Measurements from ENCODE around the gene DKK3. TPM values are rescaled to one million over a fixed set of nuclear protein-coding genes. Genes with fewer than 3 reads are reported as not detected.

Gene DKK3
- total RNA-seq, 2 experiments from 2014 or later: 8.1 to 12.0 TPM

DNA sequence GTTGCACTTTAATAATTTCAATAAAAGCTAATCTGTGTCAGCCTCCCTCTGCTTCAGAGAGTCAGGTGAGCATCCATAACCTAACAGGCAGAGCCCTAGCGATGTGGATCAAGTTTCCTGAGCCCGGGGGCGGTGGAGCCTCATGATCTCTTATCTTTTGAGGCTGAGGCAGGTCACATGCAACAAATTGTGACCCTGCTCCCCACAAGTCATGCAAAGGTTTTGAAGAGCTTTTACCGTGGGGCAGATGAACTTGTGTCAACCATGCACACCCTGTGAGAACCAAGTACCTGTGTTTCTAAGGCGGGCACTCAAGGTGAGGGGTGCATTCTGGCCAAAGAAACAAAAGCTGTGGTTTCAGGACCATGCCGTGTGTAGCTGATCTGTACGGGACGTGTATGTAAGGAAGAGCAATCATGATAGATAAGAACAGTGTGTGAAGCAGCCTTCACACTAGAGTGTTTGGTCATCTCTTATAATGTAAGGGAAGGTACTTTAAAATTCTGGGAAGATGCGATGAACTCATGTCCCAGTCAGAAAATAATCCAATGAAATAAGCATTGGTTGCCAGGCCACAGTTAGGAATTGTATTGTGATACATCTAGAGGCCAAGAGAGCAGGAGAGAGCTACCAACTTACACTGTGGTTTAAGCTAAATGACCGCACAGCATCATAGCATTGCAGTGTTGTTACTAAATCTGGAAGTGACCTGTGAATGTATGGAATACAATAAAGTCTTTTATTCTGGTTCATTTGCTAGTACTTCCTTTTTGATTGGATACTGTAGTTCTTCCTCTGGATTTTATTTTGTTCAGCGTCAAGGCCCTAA is 49.8 kb downstream of the DKK3 start:
- Mint-ChIP-seq H3K4me1 (peaks cover 33% of the 10 kb centered on the region), H3K9me3 (no peaks in the 10 kb centered on the region), H3K36me3 (peaks cover 20% of the 10 kb centered on the region), H3K27ac (no peak overlapping the region), H3K4me3 (no peak overlapping the region), H3K27me3 (no peaks in the 10 kb centered on the region)
- ATAC-seq (ENCODE audit: low read depth) (no peak), DNase-seq (no peak)
- POLR2A ChIA-PET: no interaction called here

DNA sequence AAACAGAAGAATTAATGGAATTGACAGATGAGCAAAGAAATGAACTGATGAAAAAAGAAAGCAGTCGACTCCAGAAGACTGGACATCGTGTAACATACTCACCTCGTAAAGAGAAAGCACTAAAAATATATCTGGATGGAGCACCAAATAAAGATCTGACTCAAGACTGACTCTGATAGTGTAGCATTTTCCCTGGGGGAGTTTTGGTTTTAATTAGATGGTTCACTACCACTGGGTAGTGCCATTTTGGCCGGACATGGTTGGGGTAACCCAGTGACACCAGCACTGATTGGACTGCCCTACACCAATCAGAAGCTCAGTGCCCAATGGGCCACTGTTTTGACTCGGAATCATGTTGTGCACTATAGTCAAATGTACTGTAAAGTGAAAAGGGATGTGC is 52.4 kb downstream of the DKK3 start:
- ATAC-seq (ENCODE audit: low read depth): no peak
- Mint-ChIP-seq H3K27me3 (no peaks in the 10 kb centered on the region), H3K4me1 (peaks cover 25% of the 10 kb centered on the region), H3K27ac (no peak overlapping the region), H3K36me3 (peaks cover 27% of the 10 kb centered on the region), H3K4me3 (no peak overlapping the region), H3K9me3 (no peaks in the 10 kb centered on the region)
- POLR2A ChIA-PET: no interaction called here
- no peak for DNase-seq

DNA sequence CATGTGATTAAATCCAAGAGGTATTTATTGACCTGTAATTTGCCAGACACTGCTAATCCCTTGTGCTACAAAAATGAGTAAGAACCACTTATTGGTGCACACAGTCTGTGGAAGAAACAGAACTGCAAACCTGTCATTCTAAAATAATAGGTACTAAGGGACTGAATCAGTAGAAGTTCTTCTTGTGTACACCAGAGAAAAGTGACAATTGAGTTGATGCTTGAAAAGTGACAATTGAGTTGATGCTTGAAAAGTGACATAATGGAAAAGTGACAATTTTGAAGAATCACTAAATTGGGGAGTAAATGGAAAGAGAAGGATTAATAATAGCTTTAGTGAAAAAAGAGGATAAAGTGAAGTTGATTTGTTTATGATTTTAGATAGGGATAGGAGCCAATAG is 56.4 kb downstream of the DKK3 start:
- no peak overlapping the region for H3K27ac Mint-ChIP-seq
- H3K4me3 Mint-ChIP-seq: no peak overlapping the region
- ATAC-seq (ENCODE audit: low read depth) (no peak), DNase-seq (no peak)
- peaks cover 4% of the 10 kb centered on the region for H3K4me1 Mint-ChIP-seq
- H3K27me3 Mint-ChIP-seq: no peaks in the 10 kb centered on the region
- H3K36me3 Mint-ChIP-seq: peaks cover 25% of the 10 kb centered on the region
- POLR2A ChIA-PET: no interaction called here
- H3K9me3 Mint-ChIP-seq: no peaks in the 10 kb centered on the region

DNA sequence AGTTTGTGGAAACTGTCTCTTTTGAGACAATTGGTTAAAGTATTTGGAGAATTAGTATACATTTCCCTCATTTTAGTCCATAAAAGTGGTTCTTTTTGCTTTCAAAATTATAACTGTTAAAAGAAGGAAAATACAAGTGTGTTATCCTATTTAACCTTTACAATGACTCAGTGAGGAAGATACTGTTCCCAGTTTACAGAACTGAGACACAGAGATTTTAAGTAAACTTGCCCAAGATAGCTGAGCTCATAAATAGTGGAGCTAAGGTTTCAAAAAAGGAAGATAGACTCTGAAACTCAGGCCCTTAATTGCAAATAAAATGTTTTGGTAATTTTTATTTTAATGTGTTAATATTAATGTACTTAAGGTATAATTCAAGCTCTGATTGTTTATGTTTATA is 58.9 kb downstream of the DKK3 start:
- Mint-ChIP-seq H3K36me3 (peaks cover 13% of the 10 kb centered on the region), H3K27ac (no peak overlapping the region), H3K4me3 (no peak overlapping the region), H3K27me3 (no peaks in the 10 kb centered on the region), H3K9me3 (no peaks in the 10 kb centered on the region), H3K4me1 (peaks cover 4% of the 10 kb centered on the region)
- ATAC-seq (ENCODE audit: low read depth): no peak
- DNase-seq: no peak
- POLR2A ChIA-PET: no interaction called here

DNA sequence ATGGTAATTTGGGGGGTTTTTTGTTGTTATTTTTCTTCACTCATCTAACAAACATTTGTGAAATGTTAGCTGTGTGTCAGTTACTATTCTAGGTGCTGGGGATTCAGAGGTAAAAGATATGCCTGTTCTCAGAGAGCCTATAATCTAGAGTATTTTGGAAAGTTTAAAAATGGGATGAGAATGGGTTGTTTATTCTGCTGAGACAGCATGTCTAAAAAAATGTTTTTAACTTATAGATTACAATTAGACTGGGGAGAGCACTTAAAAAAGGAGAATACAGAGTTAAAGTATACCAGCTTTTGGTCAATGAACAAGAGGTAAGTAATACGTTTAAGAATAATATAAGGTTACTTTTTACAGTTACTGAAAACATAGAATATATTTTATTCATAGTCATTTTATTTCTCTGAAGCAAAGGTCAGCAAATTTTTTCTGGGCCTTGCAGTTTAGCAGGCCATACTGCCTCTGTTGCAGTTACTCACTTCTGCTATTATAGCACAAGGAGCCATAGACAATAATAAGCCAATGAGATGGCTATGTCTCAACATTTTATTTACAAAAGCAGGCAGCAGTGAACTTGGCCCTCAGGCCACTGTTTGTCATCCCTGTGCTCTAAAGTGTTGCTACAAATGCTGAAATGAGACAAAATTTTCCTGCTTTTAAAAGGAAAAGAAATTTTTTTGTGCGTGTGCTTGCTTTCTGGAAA is 60.0 kb downstream of the DKK3 start:
- Mint-ChIP-seq H3K27me3 (no peaks in the 10 kb centered on the region), H3K9me3 (no peaks in the 10 kb centered on the region), H3K36me3 (peaks cover 13% of the 10 kb centered on the region), H3K4me3 (no peak overlapping the region), H3K4me1 (peaks cover 4% of the 10 kb centered on the region), H3K27ac (no peak overlapping the region)
- ATAC-seq (ENCODE audit: low read depth): no peak
- POLR2A ChIA-PET: no interaction called here
- DNase-seq: no peak

DNA sequence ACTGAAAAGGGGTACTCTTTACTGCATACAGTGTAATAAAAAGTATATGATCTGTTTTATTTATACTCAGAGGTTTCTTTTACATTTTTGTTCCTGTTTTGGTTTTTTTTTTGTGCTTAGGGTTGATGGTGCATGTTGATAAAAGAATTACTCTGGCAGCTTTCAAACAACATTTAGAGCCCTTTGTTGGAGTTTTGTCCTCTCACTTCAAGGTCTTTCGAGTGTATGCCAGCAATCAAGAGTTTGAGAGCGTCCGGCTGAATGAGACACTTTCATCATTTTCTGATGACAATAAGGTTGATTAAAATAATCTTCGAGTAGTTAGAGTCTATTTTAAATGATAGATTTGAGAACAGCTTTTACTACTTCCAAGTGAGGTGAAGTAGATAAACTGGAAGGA is 60.6 kb downstream of the DKK3 start:
- Mint-ChIP-seq H3K27ac (no peak overlapping the region), H3K9me3 (no peaks in the 10 kb centered on the region), H3K4me3 (no peak overlapping the region), H3K27me3 (no peaks in the 10 kb centered on the region), H3K36me3 (peaks cover 14% of the 10 kb centered on the region), H3K4me1 (peaks cover 4% of the 10 kb centered on the region)
- ATAC-seq (ENCODE audit: low read depth) (no peak), DNase-seq (no peak)
- POLR2A ChIA-PET: no interaction called here

DNA sequence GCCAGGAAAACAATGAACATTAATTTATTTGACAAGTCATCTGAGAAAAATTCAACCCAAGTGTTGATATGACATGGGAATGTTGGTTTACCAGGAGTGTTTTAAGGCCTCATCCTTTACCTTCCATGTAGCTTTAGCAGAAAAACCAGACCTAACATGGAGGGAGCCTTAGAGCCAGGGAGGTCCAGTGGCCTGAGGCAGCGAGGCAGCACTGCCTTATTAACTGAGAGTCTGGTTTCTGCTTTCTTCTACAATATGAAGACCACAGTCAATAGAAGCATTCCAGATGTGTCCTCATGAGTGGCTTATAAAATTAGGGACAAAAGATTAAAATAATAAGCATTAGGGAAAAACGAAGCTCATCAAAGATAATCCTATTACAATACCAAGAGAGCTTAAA is 61.5 kb downstream of the DKK3 start:
- POLR2A ChIA-PET: no interaction called here
- Mint-ChIP-seq H3K4me3 (no peak overlapping the region), H3K36me3 (peaks cover 11% of the 10 kb centered on the region), H3K9me3 (no peaks in the 10 kb centered on the region), H3K4me1 (no peaks in the 10 kb centered on the region), H3K27me3 (no peaks in the 10 kb centered on the region), H3K27ac (no peak overlapping the region)
- no peak for DNase-seq
- no peak for ATAC-seq (ENCODE audit: low read depth)

DNA sequence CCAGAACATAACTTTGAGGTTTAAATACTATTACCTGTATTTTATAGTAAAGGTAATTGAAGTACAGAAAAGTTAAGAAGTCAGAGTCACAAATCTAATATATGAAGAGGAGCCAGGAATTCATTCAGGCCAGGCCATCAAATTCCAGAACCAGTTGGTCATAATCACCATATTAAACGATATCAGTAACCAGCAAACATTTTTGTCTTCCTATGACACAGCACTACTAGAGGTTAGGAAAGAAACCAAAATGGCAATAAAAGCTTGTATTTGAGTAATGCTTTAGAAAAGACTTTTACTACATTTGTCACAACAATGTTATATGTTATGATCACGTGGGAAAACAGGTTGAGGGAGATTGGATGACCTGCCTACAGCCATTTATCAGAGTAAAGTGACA is 62.2 kb downstream of the DKK3 start:
- no peak overlapping the region for H3K4me3 Mint-ChIP-seq
- H3K9me3 Mint-ChIP-seq: no peaks in the 10 kb centered on the region
- peaks cover 11% of the 10 kb centered on the region for H3K36me3 Mint-ChIP-seq
- ATAC-seq (ENCODE audit: low read depth): no peak
- H3K27ac Mint-ChIP-seq: no peak overlapping the region
- DNase-seq: no peak
- no peaks in the 10 kb centered on the region for H3K27me3 Mint-ChIP-seq
- POLR2A ChIA-PET: no interaction called here
- H3K4me1 Mint-ChIP-seq: no peaks in the 10 kb centered on the region

DNA sequence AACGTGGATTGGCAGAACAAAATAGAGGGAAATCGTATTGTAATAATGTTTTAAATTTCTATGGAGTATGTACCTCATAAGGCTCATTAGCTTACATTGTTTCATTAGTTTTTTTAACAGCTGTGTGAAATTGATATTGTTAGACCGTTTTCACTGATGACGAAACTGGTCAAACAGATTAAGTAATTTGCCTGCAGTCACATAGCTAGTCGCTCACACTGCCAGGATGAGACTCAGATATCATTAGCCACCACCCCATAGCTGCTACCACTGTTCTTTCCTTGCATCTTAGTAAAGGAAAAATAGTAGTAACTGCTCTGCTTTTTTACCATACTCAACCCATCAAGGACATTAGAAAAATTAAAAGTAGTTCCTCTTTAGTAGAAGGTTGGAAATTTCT is 64.0 kb downstream of the DKK3 start:
- Mint-ChIP-seq H3K27ac (no peak overlapping the region), H3K9me3 (no peaks in the 10 kb centered on the region), H3K4me3 (no peak overlapping the region)

DNA sequence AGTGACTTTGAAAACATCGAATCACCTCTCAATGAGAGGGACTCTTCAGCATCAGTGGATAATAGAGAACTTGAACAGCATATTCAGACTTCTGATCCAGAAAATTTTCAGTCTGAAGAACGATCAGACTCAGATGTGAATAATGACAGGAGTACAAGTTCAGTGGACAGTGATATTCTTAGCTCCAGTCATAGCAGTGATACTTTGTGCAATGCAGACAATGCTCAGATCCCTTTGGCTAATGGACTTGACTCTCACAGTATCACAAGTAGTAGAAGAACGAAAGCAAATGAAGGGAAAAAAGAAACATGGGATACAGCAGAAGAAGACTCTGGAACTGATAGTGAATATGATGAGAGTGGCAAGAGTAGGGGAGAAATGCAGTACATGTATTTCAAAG is 65.8 kb downstream of the DKK3 start:
- POLR2A ChIA-PET: no interaction called here
- H3K4me1 Mint-ChIP-seq: no peaks in the 10 kb centered on the region
- H3K27ac Mint-ChIP-seq: no peak overlapping the region
- H3K9me3 Mint-ChIP-seq: no peaks in the 10 kb centered on the region
- DNase-seq (no peak), ATAC-seq (ENCODE audit: low read depth) (no peak)
- no peak overlapping the region for H3K4me3 Mint-ChIP-seq
- peaks cover 16% of the 10 kb centered on the region for H3K36me3 Mint-ChIP-seq
- H3K27me3 Mint-ChIP-seq: no peaks in the 10 kb centered on the region

More for the DNA sequence above, 64.0 kb downstream of the DKK3 start:
- H3K36me3 Mint-ChIP-seq: peaks cover 12% of the 10 kb centered on the region
- POLR2A ChIA-PET: no interaction called here
- ATAC-seq (ENCODE audit: low read depth): no peak
- no peaks in the 10 kb centered on the region for H3K27me3 Mint-ChIP-seq
- no peak for DNase-seq
- H3K4me1 Mint-ChIP-seq: no peaks in the 10 kb centered on the region

DNA sequence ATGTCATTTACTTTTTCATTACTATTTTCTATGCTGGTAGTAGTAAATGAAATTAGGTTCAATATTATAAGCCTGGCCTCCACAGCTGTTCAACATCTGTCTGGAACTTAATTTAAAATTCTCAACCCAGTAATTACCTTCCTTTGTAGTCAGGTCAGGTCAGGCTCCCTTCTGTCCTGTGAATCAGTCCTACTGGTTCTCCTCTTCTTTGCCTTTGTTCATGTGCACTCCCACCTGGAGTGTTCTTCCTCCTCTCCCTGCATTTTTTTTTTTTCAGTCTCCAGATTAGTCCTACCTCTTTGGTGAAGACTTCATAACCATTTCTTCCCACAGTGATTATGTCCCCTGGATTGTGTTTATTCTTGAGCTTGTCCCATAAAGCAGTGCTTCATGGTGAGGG is 67.9 kb downstream of the DKK3 start:
- ATAC-seq (ENCODE audit: low read depth) (no peak), DNase-seq (no peak)
- no peaks in the 10 kb centered on the region for H3K27me3 Mint-ChIP-seq
- no peak overlapping the region for H3K27ac Mint-ChIP-seq
- POLR2A ChIA-PET: no interaction called here
- H3K4me3 Mint-ChIP-seq: no peak overlapping the region
- H3K36me3 Mint-ChIP-seq: peaks cover 21% of the 10 kb centered on the region
- no peaks in the 10 kb centered on the region for H3K4me1 Mint-ChIP-seq
- H3K9me3 Mint-ChIP-seq: no peaks in the 10 kb centered on the region

DNA sequence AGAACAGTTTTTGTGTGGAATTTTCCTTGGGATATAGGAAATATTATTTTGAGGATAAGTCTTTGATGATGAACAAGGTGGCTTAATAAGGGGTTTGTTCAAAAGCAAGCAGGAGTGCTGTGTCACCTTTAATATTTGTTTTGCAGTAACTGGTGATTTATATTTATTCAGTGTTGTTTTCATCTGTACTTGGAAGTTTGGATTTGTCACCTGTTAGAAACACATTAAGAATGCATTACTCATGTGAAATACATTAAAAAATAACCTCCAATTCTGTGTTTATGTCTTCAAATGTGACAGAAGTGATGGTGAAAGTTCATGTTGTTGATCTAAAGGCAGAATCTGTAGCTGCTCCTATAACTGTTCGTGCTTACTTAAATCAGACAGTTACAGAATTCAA is 70.5 kb downstream of the DKK3 start:
- DNase-seq (no peak), ATAC-seq (ENCODE audit: low read depth) (no peak)
- Mint-ChIP-seq H3K27me3 (no peaks in the 10 kb centered on the region), H3K4me3 (no peak overlapping the region), H3K9me3 (no peaks in the 10 kb centered on the region), H3K27ac (no peak overlapping the region), H3K36me3 (peaks cover 30% of the 10 kb centered on the region), H3K4me1 (no peaks in the 10 kb centered on the region)
- POLR2A ChIA-PET: no interaction called here

DNA sequence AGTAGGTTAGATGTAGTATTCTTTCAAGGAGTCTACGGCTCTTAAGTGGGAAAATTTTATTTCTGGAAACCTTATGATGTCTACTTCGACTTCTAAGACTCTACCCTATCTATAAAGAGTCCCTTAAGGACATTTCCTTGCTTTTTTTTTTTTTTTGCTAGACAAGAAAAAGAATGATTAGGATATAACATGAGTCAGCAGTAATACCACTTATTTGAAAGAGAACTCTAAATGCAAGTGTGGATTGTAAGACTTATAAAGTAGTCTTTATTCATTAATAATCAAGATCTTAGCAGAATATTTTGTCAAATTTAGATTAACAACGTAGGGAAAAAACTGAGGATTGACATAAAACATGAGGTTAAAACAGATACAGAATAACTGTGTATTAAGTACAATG is 71.0 kb downstream of the DKK3 start:
- Mint-ChIP-seq H3K27ac (no peak overlapping the region), H3K9me3 (no peaks in the 10 kb centered on the region), H3K4me3 (no peak overlapping the region), H3K36me3 (peaks cover 29% of the 10 kb centered on the region), H3K27me3 (no peaks in the 10 kb centered on the region), H3K4me1 (no peaks in the 10 kb centered on the region)
- ATAC-seq (ENCODE audit: low read depth) (no peak), DNase-seq (no peak)
- POLR2A ChIA-PET: no interaction called here

DNA sequence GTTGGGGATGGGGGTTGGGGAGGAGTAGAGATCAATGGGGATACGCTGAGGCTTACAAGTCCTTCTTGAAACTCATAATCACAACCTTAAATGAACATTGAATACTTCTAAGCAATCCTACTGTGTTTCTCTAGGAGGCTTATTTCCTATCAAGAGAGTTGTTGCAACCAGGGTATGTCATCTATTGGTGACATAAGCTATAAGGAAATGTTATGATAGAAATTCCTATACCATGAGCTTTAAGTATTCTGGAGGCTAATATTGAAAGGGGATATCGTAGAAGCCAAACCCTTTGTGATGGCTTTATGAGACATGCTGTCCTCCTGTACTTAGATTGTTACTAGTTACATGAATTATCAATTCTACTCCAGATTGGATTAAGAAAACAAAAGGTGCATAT is 72.9 kb downstream of the DKK3 start:
- H3K4me1 Mint-ChIP-seq: no peaks in the 10 kb centered on the region
- H3K9me3 Mint-ChIP-seq: no peaks in the 10 kb centered on the region
- no peak for ATAC-seq (ENCODE audit: low read depth)
- no peak overlapping the region for H3K27ac Mint-ChIP-seq
- no peak overlapping the region for H3K4me3 Mint-ChIP-seq
- POLR2A ChIA-PET: no interaction called here
- DNase-seq: no peak
- H3K27me3 Mint-ChIP-seq: no peaks in the 10 kb centered on the region
- H3K36me3 Mint-ChIP-seq: peaks cover 25% of the 10 kb centered on the region
